ENCODE data around the gene JARID2. TPM values are rescaled to one million over a fixed set of nuclear protein-coding genes. Genes with fewer than 3 reads are reported as not detected.
A peak's percentile ranks its signal among the peaks of the same experiment; 100 is the strongest.

JARID2 gene
- total and polyA plus RNA-seq, 9 of the 15 experiments (the other 6 are each of a cell fraction or from before 2014, with no cell fraction given), result 5.0 to 29.0 (median 15.6) TPM

- TF ChIP-seq RERE (CRISPR knock-in tag; IDR thresholded peaks at IDR 0.05; ENCODE audit: borderline replicate concordance), result no peak
- no peak for TF ChIP-seq SAFB2 (IDR thresholded peaks at IDR 0.05; ENCODE audit: borderline replicate concordance, low read depth, low read length, severe bottlenecking)
- no peak for TF ChIP-seq RB1 (IDR thresholded peaks at IDR 0.05; ENCODE audit: low read depth)
- no peak for TF ChIP-seq ZNF318 (IDR thresholded peaks at IDR 0.05; ENCODE audit: borderline replicate concordance in 1 of 2, low read depth in 1 of 2)
- TF ChIP-seq ZNF551 (CRISPR knock-in tag; IDR thresholded peaks at IDR 0.05), result no peak
- TF ChIP-seq ZBTB5 (IDR thresholded peaks at IDR 0.05), result no peak
- no peak for TF ChIP-seq POU5F1 (IDR thresholded peaks at IDR 0.05; ENCODE audit: borderline replicate concordance, low read depth, low read length, partially characterized antibody)
- peak; percentile 92 for TF ChIP-seq STAG1 (CRISPR knock-in tag; IDR thresholded peaks at IDR 0.05; ENCODE audit: borderline replicate concordance)
- no peak for TF ChIP-seq ZNF184 (CRISPR knock-in tag; IDR thresholded peaks at IDR 0.05)
- TF ChIP-seq SP2 (IDR thresholded peaks at IDR 0.05; ENCODE audit: extremely low read depth, low read depth, low read length, poor library complexity, severe bottlenecking), result no peak
These were observed 245.6 kb downstream of the JARID2 start (continued) for GRCh38 chr6:15491255-15491985.

Measured in K562 (cell line).